VCaP (cell line): ENCODE data around the gene SSBP3.

ENCODE experiments used
- H3K27ac ChIP-seq: fragments of 450-650 bp; 2 replicates; pipeline ENCODE4 v1.5.1; 2017
- TF ChIP-seq, protein P1 (sequence below): fragments of 450-650 bp; conservative IDR thresholded peaks from 2 replicates; pipeline ENCODE4 v1.5.1; 2017; ENCODE audit warnings: mild to moderate bottlenecking, moderate library complexity

The SSBP3 gene

DNA sequence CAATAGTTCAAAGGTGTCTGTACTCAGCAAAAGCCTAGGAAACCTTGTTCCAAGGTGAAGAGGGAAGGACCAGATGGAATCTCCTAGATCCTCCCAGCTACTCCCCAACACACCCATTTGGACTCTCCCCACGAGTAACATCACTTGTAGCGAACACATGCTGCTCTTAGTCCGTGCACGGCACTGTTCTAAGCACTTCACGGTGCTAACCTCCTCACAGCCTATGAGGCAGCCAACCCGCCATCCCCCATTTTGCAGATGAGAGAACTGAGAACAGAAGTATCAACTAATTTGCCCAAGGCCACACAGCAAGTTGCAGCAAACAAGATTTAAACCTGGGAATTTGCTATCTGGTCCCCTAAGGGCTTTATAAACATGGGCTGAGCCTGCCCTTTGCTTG is 182.0 kb downstream of the SSBP3 start:
- TF ChIP-seq, protein P1, sequence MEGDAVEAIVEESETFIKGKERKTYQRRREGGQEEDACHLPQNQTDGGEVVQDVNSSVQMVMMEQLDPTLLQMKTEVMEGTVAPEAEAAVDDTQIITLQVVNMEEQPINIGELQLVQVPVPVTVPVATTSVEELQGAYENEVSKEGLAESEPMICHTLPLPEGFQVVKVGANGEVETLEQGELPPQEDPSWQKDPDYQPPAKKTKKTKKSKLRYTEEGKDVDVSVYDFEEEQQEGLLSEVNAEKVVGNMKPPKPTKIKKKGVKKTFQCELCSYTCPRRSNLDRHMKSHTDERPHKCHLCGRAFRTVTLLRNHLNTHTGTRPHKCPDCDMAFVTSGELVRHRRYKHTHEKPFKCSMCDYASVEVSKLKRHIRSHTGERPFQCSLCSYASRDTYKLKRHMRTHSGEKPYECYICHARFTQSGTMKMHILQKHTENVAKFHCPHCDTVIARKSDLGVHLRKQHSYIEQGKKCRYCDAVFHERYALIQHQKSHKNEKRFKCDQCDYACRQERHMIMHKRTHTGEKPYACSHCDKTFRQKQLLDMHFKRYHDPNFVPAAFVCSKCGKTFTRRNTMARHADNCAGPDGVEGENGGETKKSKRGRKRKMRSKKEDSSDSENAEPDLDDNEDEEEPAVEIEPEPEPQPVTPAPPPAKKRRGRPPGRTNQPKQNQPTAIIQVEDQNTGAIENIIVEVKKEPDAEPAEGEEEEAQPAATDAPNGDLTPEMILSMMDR = no peak
- no peak overlapping the region for H3K27ac ChIP-seq

DNA sequence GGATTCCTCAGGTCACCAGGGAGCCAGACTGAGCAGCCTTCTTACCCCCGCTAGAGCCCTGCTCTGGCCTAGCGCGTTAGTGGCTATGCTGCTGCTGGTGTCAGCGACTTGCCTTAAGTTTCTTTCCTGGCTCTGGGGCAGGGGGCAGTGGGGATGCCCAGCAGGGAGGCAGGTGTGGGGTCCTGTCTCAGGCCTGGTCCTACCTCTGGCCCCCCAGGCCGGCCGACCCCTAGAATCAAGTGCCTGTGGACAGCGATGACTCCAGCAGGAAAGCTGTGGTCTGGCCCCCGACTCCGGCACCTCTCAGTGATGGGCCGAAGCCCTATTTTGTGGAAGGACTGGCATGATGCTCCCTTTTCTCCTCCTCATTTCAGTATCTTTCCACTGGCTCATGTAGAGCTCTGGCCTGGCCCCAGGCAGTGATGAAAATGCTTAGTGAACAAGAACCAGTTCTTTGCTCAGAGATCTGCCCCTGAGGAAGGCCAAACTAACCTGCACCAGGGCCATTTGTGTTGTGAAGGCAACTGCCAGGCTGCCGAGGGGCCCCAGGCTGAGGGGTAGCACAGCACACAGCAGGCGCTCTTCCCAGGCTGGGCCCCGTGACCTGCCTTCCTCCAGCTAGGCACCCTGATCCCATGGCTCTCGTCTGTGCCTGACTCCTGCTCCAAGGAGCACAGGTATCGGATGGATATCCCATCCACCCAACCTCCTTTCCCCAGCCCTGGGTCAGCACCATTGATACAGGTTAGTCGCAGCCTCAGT is 182.6 kb downstream of the SSBP3 start:
- no peak overlapping the region for H3K27ac ChIP-seq
- TF ChIP-seq, protein P1 = no peak

DNA sequence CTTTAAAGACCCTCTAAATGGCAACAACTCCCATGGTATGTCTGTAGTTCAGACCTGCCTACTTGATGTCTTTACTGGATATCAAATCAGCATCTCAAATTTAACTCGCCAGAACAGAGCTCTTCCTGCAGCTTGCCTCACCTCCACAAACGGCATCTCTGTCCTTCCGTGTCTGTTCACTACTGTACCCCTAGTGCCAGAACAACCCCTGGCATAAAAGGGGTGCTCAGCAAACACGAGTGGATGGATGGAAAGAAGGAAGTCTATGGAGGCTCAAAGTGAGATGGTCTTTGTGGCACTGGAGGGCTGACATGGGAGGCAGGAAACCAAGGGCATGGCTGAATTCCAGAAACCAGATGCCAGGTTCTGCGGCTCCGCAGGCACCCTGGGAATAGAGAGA is 183.5 kb downstream of the SSBP3 start:
- H3K27ac ChIP-seq = no peak overlapping the region

DNA sequence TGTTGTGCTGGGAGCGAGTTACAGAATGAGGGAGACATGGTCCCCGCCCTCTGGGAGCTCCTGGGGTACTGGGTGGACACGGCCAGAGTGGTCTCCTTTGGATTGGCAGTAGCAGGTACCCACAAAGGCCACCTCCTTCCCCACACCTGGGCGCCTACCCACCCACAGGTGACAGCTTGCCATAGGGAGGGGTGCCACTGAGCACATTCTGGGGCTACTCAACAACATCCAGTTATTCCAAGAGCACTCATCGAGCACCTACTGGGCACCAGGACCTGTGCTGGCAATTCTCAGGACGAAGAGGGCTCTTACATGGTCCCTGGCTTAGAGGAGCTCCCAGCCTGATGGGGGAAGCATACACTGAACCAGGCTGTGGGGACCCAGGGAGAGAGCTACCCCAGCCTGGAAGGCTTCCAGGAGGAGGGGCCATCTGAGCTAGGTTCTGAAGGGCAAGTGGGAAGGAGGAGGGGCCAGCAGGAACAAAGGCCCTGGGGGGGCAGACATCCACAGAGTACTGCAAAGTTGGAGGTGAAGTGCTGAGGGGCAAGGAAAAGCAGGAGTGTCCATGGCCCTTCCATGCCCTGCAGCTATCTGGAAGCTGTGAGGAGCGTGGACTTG is 184.2 kb downstream of the SSBP3 start:
- TF ChIP-seq, protein P1 = no peak
- H3K27ac ChIP-seq = no peak overlapping the region

More for the DNA sequence above, 183.5 kb downstream of the SSBP3 start:
- TF ChIP-seq, protein P1 = no peak

DNA sequence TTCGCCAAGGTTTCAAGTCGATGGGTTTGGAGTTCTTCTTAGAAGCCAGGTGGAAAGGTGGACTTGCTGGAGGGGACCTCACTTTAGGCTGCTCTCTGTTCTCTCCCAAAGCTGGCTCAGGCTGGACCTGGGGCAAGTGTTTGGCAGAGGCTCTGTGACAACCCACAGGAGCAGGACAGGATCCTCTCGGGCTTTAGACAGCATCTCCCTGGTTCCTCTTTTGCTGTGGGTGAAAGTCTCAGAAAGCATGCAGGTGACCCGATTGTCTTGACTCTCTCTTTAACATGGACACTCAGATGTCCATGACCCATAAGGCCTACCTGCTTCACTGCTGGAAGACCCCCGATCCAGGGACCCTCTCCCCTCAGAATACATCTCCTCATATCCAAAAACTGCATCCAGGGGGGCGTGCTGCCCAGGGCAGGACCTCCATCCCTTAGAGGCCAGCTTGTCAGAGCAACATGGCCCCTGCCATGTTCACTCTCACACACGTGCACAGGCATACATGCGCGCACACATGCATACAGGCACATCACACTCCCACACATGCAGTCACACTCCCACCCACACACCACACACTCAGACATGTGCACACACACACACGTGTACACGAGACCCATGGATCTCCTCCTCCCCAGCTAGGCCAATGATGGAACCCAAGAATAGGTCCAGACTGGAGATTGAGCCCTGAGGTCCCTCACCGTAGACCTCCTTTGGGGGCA is 184.9 kb downstream of the SSBP3 start:
- TF ChIP-seq, protein P1 = no peak
- H3K27ac ChIP-seq = no peak overlapping the region

DNA sequence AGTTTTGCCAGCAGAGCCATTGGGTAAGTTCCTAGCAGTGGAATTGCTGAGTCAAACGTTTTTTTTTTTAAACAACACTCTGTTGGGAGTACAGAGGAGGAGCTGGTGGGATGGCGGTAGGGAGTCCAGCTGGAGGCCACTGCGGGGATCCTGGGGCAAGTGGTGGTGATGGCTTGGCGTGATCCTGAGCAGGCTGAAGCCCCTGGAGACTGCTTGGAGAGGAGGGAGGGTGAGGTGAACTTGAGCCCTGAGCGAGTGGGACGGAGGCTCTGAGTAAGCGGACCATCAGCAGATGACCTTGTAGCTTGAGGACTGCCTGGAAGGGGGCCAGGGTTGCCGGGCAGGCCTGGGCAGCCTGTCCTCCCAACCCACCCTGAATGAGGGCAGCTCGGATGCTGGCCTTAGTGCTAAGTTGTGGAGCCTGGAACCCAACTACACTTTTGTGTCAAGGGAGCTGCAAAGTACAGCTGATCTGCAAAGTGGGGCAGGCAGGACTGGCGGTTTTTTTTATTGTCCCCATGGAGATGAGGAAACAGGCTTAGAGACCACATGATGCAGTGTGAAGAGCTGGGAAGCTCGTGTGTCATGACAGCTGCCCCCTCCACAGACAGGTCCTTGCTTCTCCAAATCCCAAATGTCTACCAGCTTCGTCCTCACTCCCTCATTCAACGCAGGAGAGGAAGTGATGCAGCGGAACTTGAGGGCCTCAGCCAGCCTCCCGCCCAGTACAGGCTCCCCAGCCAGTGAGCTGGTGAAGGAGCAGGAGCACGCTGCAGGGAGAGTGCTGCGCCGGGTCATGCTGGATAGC is 186.0 kb downstream of the SSBP3 start:
- TF ChIP-seq, protein P1 = no peak
- peak overlapping the region; percentile 71; the same call in 1 of the 2 replicates for H3K27ac ChIP-seq

DNA sequence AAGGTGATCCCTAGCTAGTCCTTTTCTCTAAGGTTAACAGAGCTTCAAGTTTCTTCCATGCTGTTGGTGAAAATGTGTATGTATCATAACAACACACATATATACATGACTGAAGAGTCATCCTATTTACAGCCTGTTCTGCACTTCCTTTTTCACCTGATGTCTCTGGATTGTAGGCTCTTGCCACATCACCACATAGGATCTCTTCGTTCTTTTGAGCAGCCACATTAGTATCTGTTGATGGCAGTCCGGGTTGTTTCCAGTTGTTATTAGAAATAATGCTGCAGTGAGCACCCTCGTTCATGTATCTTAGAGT is 186.5 kb downstream of the SSBP3 start:
- TF ChIP-seq, protein P1 = no peak
- H3K27ac ChIP-seq = peak overlapping the region; percentile 71
